MCF 10A (cell line): ENCODE results near the gene KAZN. TPM values are rescaled to one million over a fixed set of nuclear protein-coding genes. Genes with fewer than 3 reads are reported as not detected.

ENCODE experiments used
- BruUV-seq: library from RNA; stranded (reverse); fragments of 400-500 nt; replicated peaks from 2 replicates; lab custom pipeline; 2021; lab: Mats Ljungman, UMichigan
- CTCF ChIA-PET: fragments of 300-600 bp; sonication (Branson Sonifier 250); formaldehyde crosslinking; extraction: SDS; loops from one replicate; lab custom pipeline; 2021; ENCODE audit warnings: antibody characterized with exemption, inconsistent platforms; lab: Yijun Ruan, JAX
- POLR2A ChIA-PET: fragments of 300-600, 350-650 bp; sonication (Branson Sonifier 250); formaldehyde crosslinking; extraction: SDS; loops from one replicate; lab custom pipeline; 2020; ENCODE audit warnings: antibody characterized with exemption, inconsistent platforms; lab: Yijun Ruan, JAX
- DNase-seq: peaks from one replicate; pipeline ENCODE4 v3.0.0-alpha.2; 2018; ENCODE audit not compliant: unreplicated experiment
- H3K27ac Mint-ChIP-seq: one replicate; pipeline ENCODE4 v1.8.0; 2022; ENCODE audit warnings: mild to moderate bottlenecking, low read depth, mixed read lengths; ENCODE audit not compliant: unreplicated experiment
- H3K27me3 Mint-ChIP-seq: one replicate; pipeline ENCODE4 v1.8.0; 2022; ENCODE audit warnings: mixed read lengths; ENCODE audit not compliant: insufficient read depth, unreplicated experiment
- H3K36me3 Mint-ChIP-seq: one replicate; pipeline ENCODE4 v1.8.0; 2022; ENCODE audit warnings: mild to moderate bottlenecking, moderate library complexity, mixed read lengths; ENCODE audit not compliant: insufficient read depth, unreplicated experiment
- H3K4me1 Mint-ChIP-seq: one replicate; pipeline ENCODE4 v1.8.0; 2022; ENCODE audit warnings: mixed read lengths; ENCODE audit not compliant: insufficient read depth, unreplicated experiment
- H3K4me3 Mint-ChIP-seq: one replicate; pipeline ENCODE4 v1.8.0; 2022; ENCODE audit warnings: mild to moderate bottlenecking, moderate library complexity, mixed read lengths; ENCODE audit not compliant: unreplicated experiment
- H3K9me3 Mint-ChIP-seq: one replicate; pipeline ENCODE4 v1.8.0; 2022; ENCODE audit warnings: mixed read lengths; ENCODE audit not compliant: unreplicated experiment
- CTCF ChIP-seq: fragments of 200-600 bp; IDR thresholded peaks from one replicate; pipeline ENCODE4 v1.8.0; 2022; ENCODE audit warnings: antibody characterized with exemption, mild to moderate bottlenecking; ENCODE audit not compliant: unreplicated experiment
- intact Hi-C: fragments of 100-400 bp; cut with micrococcal nuclease; formaldehyde crosslinking; loops from 2 replicates; pipeline ENCODE4 v1.14.1; 2022
- total RNA-seq: library from RNA; stranded (reverse); gene quantifications from 2 replicates; pipeline ENCODE4 v1.2.3, GENCODE V29; 2022

KAZN gene
- total RNA-seq, 1 experiment from 2014 or later = 3.3 TPM

- H3K27ac Mint-ChIP-seq = peak overlapping the region; percentile 98
Measured at GRCh38 chr1:14733779-14734140, 135.3 kb downstream of the KAZN start.

DNA sequence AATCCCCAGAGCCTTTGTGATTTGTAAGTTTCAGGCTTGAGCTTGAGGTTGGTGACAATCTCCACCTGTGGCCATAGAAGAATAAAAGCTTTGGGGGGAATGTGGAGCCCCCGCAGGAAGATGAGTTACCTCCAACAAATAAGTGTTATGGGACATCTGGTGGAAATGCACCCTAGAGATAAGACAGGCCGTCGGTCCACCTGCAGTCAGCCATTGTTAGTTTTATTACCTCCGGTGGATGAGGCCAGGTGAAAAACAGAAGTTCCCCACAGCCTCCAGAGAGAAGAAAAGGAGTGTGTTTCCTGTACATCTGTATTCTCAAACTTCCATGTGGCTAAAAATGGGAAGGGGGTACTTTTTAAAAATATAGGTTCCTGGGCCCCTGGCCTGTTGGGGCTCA lies 137.4 kb downstream of the KAZN start:
- H3K36me3 Mint-ChIP-seq = no peaks in the 10 kb centered on the region
- H3K4me3 Mint-ChIP-seq = no peak overlapping the region
- TF ChIP-seq CTCF = no peak
- DNase-seq = no peak
- no TSS peak for BruUV-seq
- H3K4me1 Mint-ChIP-seq = peaks cover 37% of the 10 kb centered on the region
- ChIA-PET CTCF (no interaction called here), POLR2A (no interaction called here)
- H3K27ac Mint-ChIP-seq = peak overlapping the region; percentile 54
- intact Hi-C loops = loop anchor here (10.0 kb wide), 1 partner anchor 179 kb away; no protein-coding TSS in a partner anchor
- H3K9me3 Mint-ChIP-seq = no peaks in the 10 kb centered on the region
- no peaks in the 10 kb centered on the region for H3K27me3 Mint-ChIP-seq

More at GRCh38 chr1:14733779-14734140, 135.3 kb downstream of the KAZN start:
- Mint-ChIP-seq H3K4me1 (peaks cover 36% of the 10 kb centered on the region), H3K9me3 (no peaks in the 10 kb centered on the region), H3K27me3 (no peaks in the 10 kb centered on the region), H3K36me3 (no peaks in the 10 kb centered on the region), H3K4me3 (peak overlapping the region; percentile 60)
- ChIA-PET POLR2A (interaction anchor here (1.0 to 3.0 kb wide), 11 partner anchors 8 to 716 kb away, joined by 3 to 37 read pairs (median 6); no protein-coding TSS in a partner anchor), CTCF (interaction anchor here (0.9 to 1.5 kb wide), 7 partner anchors 8 to 768 kb away, joined by 3 to 5 read pairs (median 4); no protein-coding TSS in a partner anchor)
- no peak for TF ChIP-seq CTCF
- DNase-seq = no peak
- BruUV-seq = no TSS peak
- intact Hi-C loops = loop anchor here (2.0 to 10.0 kb wide), 4 partner anchors 34 to 766 kb away; no protein-coding TSS in a partner anchor

- Mint-ChIP-seq H3K9me3 (no peaks in the 10 kb centered on the region), H3K4me3 (no peak overlapping the region), H3K27me3 (no peaks in the 10 kb centered on the region), H3K4me1 (peaks cover 46% of the 10 kb centered on the region), H3K27ac (no peak overlapping the region), H3K36me3 (no peaks in the 10 kb centered on the region)
- intact Hi-C loops = loop anchor here (10.0 kb wide), 1 partner anchor 177 kb away; no protein-coding TSS in a partner anchor
- CTCF ChIA-PET = no interaction called here
- TF ChIP-seq CTCF = no peak
- DNase-seq = no peak
- no TSS peak for BruUV-seq
- POLR2A ChIA-PET = interaction anchor here (0.5 kb wide), 1 partner anchor 1373 kb away, joined by 3 read pairs; no protein-coding TSS in a partner anchor
Measured at GRCh38 chr1:14737561-14738094, 139.1 kb downstream of the KAZN start.

DNA sequence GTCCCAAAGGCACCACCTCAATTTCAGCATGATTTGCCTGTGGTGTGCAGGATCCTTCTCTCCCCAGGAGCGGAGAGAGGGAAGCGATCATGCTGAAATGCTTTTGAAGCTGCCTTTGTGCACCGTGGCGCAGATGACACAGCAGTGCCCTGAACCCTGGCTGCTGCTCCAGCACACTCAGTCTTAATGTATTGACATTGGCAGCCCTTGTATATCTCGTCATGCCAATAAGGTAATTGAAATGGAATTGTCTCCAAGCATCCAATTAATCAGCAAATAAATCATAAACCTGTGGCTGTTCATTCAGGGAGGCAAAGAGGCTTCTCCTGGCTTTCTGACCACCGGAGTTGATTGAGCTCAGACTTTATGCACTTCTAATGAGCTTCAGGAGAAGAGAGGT lies 139.8 kb downstream of the KAZN start:
- no TSS peak for BruUV-seq
- H3K9me3 Mint-ChIP-seq = no peaks in the 10 kb centered on the region
- H3K4me1 Mint-ChIP-seq = peaks cover 48% of the 10 kb centered on the region

More for the DNA sequence above, 139.8 kb downstream of the KAZN start:
- Mint-ChIP-seq H3K27ac (no peak overlapping the region), H3K4me3 (no peak overlapping the region), H3K27me3 (no peaks in the 10 kb centered on the region), H3K36me3 (no peaks in the 10 kb centered on the region)
- peak; percentile 17 for DNase-seq
- intact Hi-C loops = loop anchor here (10.0 kb wide), 1 partner anchor 177 kb away; no protein-coding TSS in a partner anchor
- ChIA-PET CTCF (no interaction called here), POLR2A (interaction anchor here (0.5 kb wide), 1 partner anchor 1373 kb away, joined by 3 read pairs; no protein-coding TSS in a partner anchor)
- TF ChIP-seq CTCF = no peak
